ENCODE measurements around the gene NOX4. TPM values are rescaled to one million over a fixed set of nuclear protein-coding genes. Genes with fewer than 3 reads are reported as not detected.
"Not testable (repeated sequence)": the region's sequence is repeated elsewhere in the genome, so short reads cannot be mapped to it uniquely, and the experiment has no call there.

Gene NOX4
- total RNA-seq, 1 experiment from 2014 or later, result 3.0 TPM

- TF ChIP-seq CTCF (conservative IDR thresholded peaks at IDR 0.05), result no peak
- no peak overlapping the region for H3K4me3 Mint-ChIP-seq
- Histone ChIP-seq H3K18ac (ENCODE audit: insufficient read length, low read depth, low read length) (no peak overlapping the region), H2BK12ac (ENCODE audit: insufficient read length, low read depth, low read length) (no peak overlapping the region), H3K27me3 (ENCODE audit: insufficient read depth, low read length) (no peaks in the 10 kb centered on the region), H2BK15ac (ENCODE audit: low read depth, low read length) (no peak overlapping the region), H2BK5ac (ENCODE audit: insufficient read length, low read length) (no peak overlapping the region), H3K4me2 (ENCODE audit: insufficient read depth, insufficient read length, low read length) (no peak overlapping the region), H2BK120ac (ENCODE audit: low read depth, low read length, poor library complexity, severe bottlenecking) (no peak overlapping the region), H3K56ac (ENCODE audit: insufficient read length, low read depth, low read length) (no peak overlapping the region), H2BK20ac (ENCODE audit: low read depth, low read length, poor library complexity, severe bottlenecking) (no peak overlapping the region), H3K4ac (ENCODE audit: low read depth, low read length) (no peak overlapping the region), H4K20me1 (ENCODE audit: control insufficient read depth, insufficient read depth, insufficient read length) (no peaks in the 10 kb centered on the region), H3K27ac (ENCODE audit: insufficient read length, low read depth, low read length) (no peak overlapping the region), H4K91ac (ENCODE audit: insufficient read length, low read depth, low read length) (no peak overlapping the region), H2AK5ac (ENCODE audit: insufficient read length, low read length) (no peak overlapping the region), H3K9ac (ENCODE audit: extremely low read depth, insufficient read length, low read length) (no peak overlapping the region), H3K9me3 (ENCODE audit: control insufficient read depth, low read depth, low read length) (no peaks in the 10 kb centered on the region), H4K5ac (ENCODE audit: insufficient read length, low read depth, low read length) (no peak overlapping the region), H3K79me2 (ENCODE audit: insufficient read depth, low read length) (no peaks in the 10 kb centered on the region), H3K14ac (ENCODE audit: insufficient read depth, low read length) (no peak overlapping the region), H3T11ph (ENCODE audit: low read length) (no peak overlapping the region), H3K4me1 (ENCODE audit: insufficient read depth, low read length) (no peaks in the 10 kb centered on the region), H4K8ac (replicated peaks; ENCODE audit: insufficient read length, low read depth, low read length) (no peak overlapping the region), H3K23me2 (ENCODE audit: insufficient read length, low read depth, low read length, poor library complexity, severe bottlenecking) (no peaks in the 10 kb centered on the region), H2AFZ (ENCODE audit: low read length) (no peak overlapping the region), H3K23ac (ENCODE audit: insufficient read length, low read depth, low read length) (no peak overlapping the region), H3K79me1 (ENCODE audit: insufficient read depth, low read depth, low read length, poor library complexity, severe bottlenecking) (no peaks in the 10 kb centered on the region)
- no CpG with 5 or more reads among the region's 2 CpGs for WGBS (ENCODE audit: extremely low coverage, insufficient read length, low lambda C conversion rate)
- H3K27ac Mint-ChIP-seq, result 0 out of 7 replicates have a peak overlapping the region, but pooled peaks of 1 of the 3 experiments have one; percentile 40
- H3K27me3 Mint-ChIP-seq (ENCODE audit: low read depth), result no peaks in the 10 kb centered on the region
- DNase-seq, result no peak
- peaks cover 14 to 19% of the 10 kb centered on the region in 2 experiments for H3K4me1 Mint-ChIP-seq
- no peaks in the 10 kb centered on the region for H3K9me3 Mint-ChIP-seq
- H3K36me3 Mint-ChIP-seq (ENCODE audit: insufficient read depth in 1 of 3, low read depth in 3 of 3), result no peaks in the 10 kb centered on the region; a peak in 1 of 7 replicates
Measured at GRCh38 chr11:89361734-89362133, 129.4 kb downstream of the NOX4 start.

GRCh38 chr11:89359208-89359607, 132.0 kb downstream of the NOX4 start:
- H2BK12ac ChIP-seq (ENCODE audit: insufficient read length, low read depth, low read length); H3K4me3 Mint-ChIP-seq: not testable (repeated sequence)

More at GRCh38 chr11:89359208-89359607, 132.0 kb downstream of the NOX4 start:
- H3K23ac ChIP-seq (ENCODE audit: insufficient read length, low read depth, low read length); H3K18ac ChIP-seq (ENCODE audit: insufficient read length, low read depth, low read length); H2BK20ac ChIP-seq (ENCODE audit: low read depth, low read length, poor library complexity, severe bottlenecking); H2AFZ ChIP-seq (ENCODE audit: low read length); H3K27ac ChIP-seq (ENCODE audit: insufficient read length, low read depth, low read length); H2BK5ac ChIP-seq (ENCODE audit: insufficient read length, low read length); H2AK5ac ChIP-seq (ENCODE audit: insufficient read length, low read length); H3K36me3 Mint-ChIP-seq (ENCODE audit: insufficient read depth in 1 of 3, low read depth in 3 of 3); H4K5ac ChIP-seq (ENCODE audit: insufficient read length, low read depth, low read length); H3K4me2 ChIP-seq (ENCODE audit: insufficient read depth, insufficient read length, low read length); H3K4me1 ChIP-seq (ENCODE audit: insufficient read depth, low read length); H3K79me2 ChIP-seq (ENCODE audit: insufficient read depth, low read length); H3K9ac ChIP-seq (ENCODE audit: extremely low read depth, insufficient read length, low read length); H3K27me3 Mint-ChIP-seq (ENCODE audit: low read depth); H3T11ph ChIP-seq (ENCODE audit: low read length); H3K9me3 ChIP-seq (ENCODE audit: control insufficient read depth, low read depth, low read length); DNase-seq; H2BK15ac ChIP-seq (ENCODE audit: low read depth, low read length); H3K79me1 ChIP-seq (ENCODE audit: insufficient read depth, low read depth, low read length, poor library complexity, severe bottlenecking); H4K20me1 ChIP-seq (ENCODE audit: control insufficient read depth, insufficient read depth, insufficient read length); H3K14ac ChIP-seq (ENCODE audit: insufficient read depth, low read length); H4K8ac ChIP-seq (replicated peaks; ENCODE audit: insufficient read length, low read depth, low read length); H3K27me3 ChIP-seq (ENCODE audit: insufficient read depth, low read length); H2BK120ac ChIP-seq (ENCODE audit: low read depth, low read length, poor library complexity, severe bottlenecking); H3K23me2 ChIP-seq (ENCODE audit: insufficient read length, low read depth, low read length, poor library complexity, severe bottlenecking); H3K4ac ChIP-seq (ENCODE audit: low read depth, low read length); H3K9me3 Mint-ChIP-seq; H4K91ac ChIP-seq (ENCODE audit: insufficient read length, low read depth, low read length); H3K56ac ChIP-seq (ENCODE audit: insufficient read length, low read depth, low read length): not testable (repeated sequence)
- Mint-ChIP-seq H3K27ac (0 out of 7 replicates have a peak overlapping the region, but pooled peaks of 1 of the 3 experiments have one; percentile 76), H3K4me1 (peaks cover 14 to 19% of the 10 kb centered on the region in 2 experiments)
